SK-N-SH (cell line): ENCODE data around the gene SGMS2.

Experiments
- ELF1 ChIP-seq: IDR thresholded peaks from 2 replicates; pipeline ENCODE4 v1.4.0; 2012
- EP300 ChIP-seq, 2 experiments: IDR thresholded peaks; 2 replicates each; pipeline versions ENCODE4 v1.4.0 to v1.6.1; 2012; ENCODE audit warnings: borderline replicate concordance in 1 of 2, low read depth in 1 of 2, low read length in 1 of 2
- EZH2phosphoT487 ChIP-seq: fragments of 200-600 bp; sonication (generic); IDR thresholded peaks from 2 replicates; pipeline ENCODE4 v1.6.1; 2017; ENCODE audit warnings: low read depth, mixed run types, mild to moderate bottlenecking, antibody characterized with exemption, moderate library complexity, borderline replicate concordance
- FOXM1 ChIP-seq: IDR thresholded peaks from 2 replicates; pipeline ENCODE4 v1.4.0; 2012; ENCODE audit warnings: low read depth, mild to moderate bottlenecking
- POLR2AphosphoS5 ChIP-seq: IDR thresholded peaks from 2 replicates; pipeline ENCODE4 v1.6.1; 2012; ENCODE audit warnings: low read depth, low read length
- TF ChIP-seq, protein P1 (sequence below): fragments of 200-600 bp; sonication (generic); IDR thresholded peaks from 2 replicates; pipeline ENCODE4 v1.6.1; 2017; ENCODE audit warnings: antibody characterized with exemption, mild to moderate bottlenecking, moderate library complexity

DNA sequence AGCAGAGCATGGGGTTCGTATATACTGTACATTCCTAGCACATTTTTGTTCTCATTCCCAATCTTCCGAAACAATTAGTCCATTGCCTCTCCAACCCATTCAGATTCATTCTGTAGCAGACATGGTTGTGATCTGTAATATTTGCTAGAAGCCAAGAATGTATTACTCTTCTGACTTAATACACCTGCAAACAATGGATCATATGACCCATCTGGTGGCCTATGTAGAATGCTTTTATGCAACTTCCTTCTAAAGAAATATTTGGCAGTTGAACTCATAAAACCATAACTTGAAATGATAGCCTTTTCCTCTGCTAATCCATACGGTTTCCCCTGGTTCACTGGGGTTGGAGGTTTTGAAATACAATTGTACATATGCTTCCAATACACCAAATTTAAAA lies 32.8 kb upstream of the SGMS2 start:
- TF ChIP-seq ELF1 (no peak), EP300 (IDR thresholded peaks at IDR 0.05; ENCODE audit: borderline replicate concordance in 1 of 2, low read depth in 1 of 2, low read length in 1 of 2) (no peak), POLR2AphosphoS5 (no peak), EZH2phosphoT487 (no peak), FOXM1 (no peak)
- TF ChIP-seq, protein P1, sequence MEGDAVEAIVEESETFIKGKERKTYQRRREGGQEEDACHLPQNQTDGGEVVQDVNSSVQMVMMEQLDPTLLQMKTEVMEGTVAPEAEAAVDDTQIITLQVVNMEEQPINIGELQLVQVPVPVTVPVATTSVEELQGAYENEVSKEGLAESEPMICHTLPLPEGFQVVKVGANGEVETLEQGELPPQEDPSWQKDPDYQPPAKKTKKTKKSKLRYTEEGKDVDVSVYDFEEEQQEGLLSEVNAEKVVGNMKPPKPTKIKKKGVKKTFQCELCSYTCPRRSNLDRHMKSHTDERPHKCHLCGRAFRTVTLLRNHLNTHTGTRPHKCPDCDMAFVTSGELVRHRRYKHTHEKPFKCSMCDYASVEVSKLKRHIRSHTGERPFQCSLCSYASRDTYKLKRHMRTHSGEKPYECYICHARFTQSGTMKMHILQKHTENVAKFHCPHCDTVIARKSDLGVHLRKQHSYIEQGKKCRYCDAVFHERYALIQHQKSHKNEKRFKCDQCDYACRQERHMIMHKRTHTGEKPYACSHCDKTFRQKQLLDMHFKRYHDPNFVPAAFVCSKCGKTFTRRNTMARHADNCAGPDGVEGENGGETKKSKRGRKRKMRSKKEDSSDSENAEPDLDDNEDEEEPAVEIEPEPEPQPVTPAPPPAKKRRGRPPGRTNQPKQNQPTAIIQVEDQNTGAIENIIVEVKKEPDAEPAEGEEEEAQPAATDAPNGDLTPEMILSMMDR: no peak
